H1 (cell line): ENCODE data around the gene CHRNA10. TPM values are rescaled to one million over a fixed set of nuclear protein-coding genes. Genes with fewer than 3 reads are reported as not detected.

Source experiments
- CTCF ChIA-PET: fragments of 300-600 bp; sonication (Branson Sonifier 250); formaldehyde crosslinking; loops from one replicate; lab custom pipeline; 2021; ENCODE audit not compliant: partially characterized antibody; lab: Charles Lee
- POLR2A ChIA-PET: fragments of 300-600 bp; sonication (Branson Sonifier 250); formaldehyde crosslinking; loops from one replicate; lab custom pipeline; 2021; ENCODE audit warnings: inconsistent platforms; ENCODE audit not compliant: partially characterized antibody; lab: Charles Lee
- DNase-seq, 2 experiments: peaks; one replicate each; pipeline versions ENCODE4 v3.0.0 to v3.0.0-alpha.2; 2010 to 2022; ENCODE audit warnings: low spot score in 2 of 2, low read depth in 1 of 2, mixed read lengths in 1 of 2
- FAIRE-seq: peaks from 2 replicates; lab custom pipeline; 2011; peaks lifted over from hg19 to GRCh38; lab: Jason Lieb, UNC
- H2AFZ ChIP-seq: 2 replicates; pipeline ENCODE4 v1.8.1; 2012; ENCODE audit warnings: low read length, inconsistent platforms
- H2AK5ac ChIP-seq: 2 replicates; pipeline ENCODE4 v1.6.1; 2013; ENCODE audit warnings: low read depth, low read length
- H2BK120ac ChIP-seq: replicated peaks from 2 replicates; pipeline ENCODE3; 2013; ENCODE audit warnings: low read depth, low read length, inconsistent platforms
- H2BK12ac ChIP-seq: 2 replicates; pipeline ENCODE4 v1.6.1; 2013; ENCODE audit warnings: low read depth, low read length
- H2BK15ac ChIP-seq: 2 replicates; pipeline ENCODE4 v1.6.1; 2013; ENCODE audit warnings: low read length
- H2BK20ac ChIP-seq: 2 replicates; pipeline ENCODE4 v1.6.1; 2013; ENCODE audit warnings: low read length
- H2BK5ac ChIP-seq: 2 replicates; pipeline ENCODE4 v1.6.1; 2013; ENCODE audit warnings: low read depth, low read length
- H3K14ac ChIP-seq: 2 replicates; pipeline ENCODE4 v1.6.1; 2013; ENCODE audit warnings: inconsistent platforms; ENCODE audit not compliant: insufficient read length
- H3K18ac ChIP-seq: 2 replicates; pipeline ENCODE4 v1.6.1; 2013; ENCODE audit warnings: low read length; ENCODE audit errors: extremely low read depth
- H3K23ac ChIP-seq: 2 replicates; pipeline ENCODE4 v1.6.1; 2013; ENCODE audit warnings: inconsistent platforms; ENCODE audit not compliant: insufficient read length
- H3K23me2 ChIP-seq: 2 replicates; pipeline ENCODE4 v1.6.1; 2013; ENCODE audit warnings: low read depth, low read length
- H3K27ac ChIP-seq: 2 replicates; pipeline ENCODE4 v1.6.1; 2011; ENCODE audit warnings: low read depth, low read length, inconsistent platforms
- H3K27me3 ChIP-seq, 4 experiments: replicated peaks in 1 of 4; 1 replicate in 1 of 4; 2 replicates in 3 of 4; pipeline versions ENCODE4 v1.6.1 to v1.8.1; 2011 to 2013; ENCODE audit warnings: low read length in 3 of 4, mild to moderate bottlenecking in 3 of 4, inconsistent platforms in 2 of 4, mixed read lengths in 2 of 4, moderate library complexity in 1 of 4; ENCODE audit not compliant: control insufficient read depth in 3 of 4, insufficient read depth in 3 of 4; ENCODE audit errors: extremely low read depth in 1 of 4
- H3K36me3 ChIP-seq, 4 experiments: 2 replicates each; pipeline versions ENCODE4 v1.6.1 to v1.8.1; 2011 to 2013; ENCODE audit warnings: mild to moderate bottlenecking in 4 of 4, low read length in 3 of 4, moderate library complexity in 2 of 4, control low read depth in 1 of 4, inconsistent platforms in 1 of 4; ENCODE audit not compliant: insufficient read depth in 4 of 4, control insufficient read depth in 2 of 4
- H3K4ac ChIP-seq: replicated peaks from 2 replicates; pipeline ENCODE3; 2013; ENCODE audit warnings: low read length, low read depth, mixed read lengths, inconsistent platforms; ENCODE audit not compliant: insufficient read length
- H3K4me1 ChIP-seq, 4 experiments: replicated peaks in 1 of 4; 1 replicate in 1 of 4; 2 replicates in 3 of 4; pipeline versions ENCODE4 v1.6.1 to v1.8.1; 2011 to 2013; ENCODE audit warnings: low read length in 3 of 4, inconsistent platforms in 2 of 4, mixed read lengths in 1 of 4; ENCODE audit not compliant: insufficient read depth in 4 of 4, control insufficient read depth in 3 of 4
- H3K4me2 ChIP-seq, 2 experiments: 2 replicates each; pipeline versions ENCODE4 v1.6.1 to v1.8.1; 2011 to 2013; ENCODE audit warnings: low read depth in 2 of 2, low read length in 2 of 2, control low read depth in 1 of 2, inconsistent platforms in 1 of 2, mild to moderate bottlenecking in 1 of 2; ENCODE audit not compliant: insufficient read depth in 1 of 2
- H3K4me3 ChIP-seq, 4 experiments: fragments of 200-600, 300-600 bp in 1 of 4; sonication (generic), shearing (Covaris generic), sonication (Bioruptor Twin) in 1 of 4; 2 replicates each; pipeline versions ENCODE4 v1.5.1 to v1.8.1; 2011 to 2016; ENCODE audit warnings: low read length in 4 of 4, low read depth in 3 of 4, control low read depth in 2 of 4, inconsistent platforms in 2 of 4, mild to moderate bottlenecking in 2 of 4, mixed read lengths in 1 of 4, moderate library complexity in 1 of 4; ENCODE audit not compliant: insufficient read depth in 2 of 4; ENCODE audit errors: extremely low read depth in 1 of 4
- H3K56ac ChIP-seq: replicated peaks from 2 replicates; pipeline ENCODE3; 2013; ENCODE audit warnings: low read depth, mild to moderate bottlenecking, mixed read lengths, low read length, inconsistent platforms; ENCODE audit not compliant: insufficient read length
- H3K79me1 ChIP-seq: 2 replicates; pipeline ENCODE4 v1.6.1; 2013; ENCODE audit warnings: low read depth, low read length, control low read depth
- H3K79me2 ChIP-seq, 2 experiments: 2 replicates each; pipeline versions ENCODE4 v1.6.1 to v1.8.1; 2012 to 2013; ENCODE audit warnings: low read length in 2 of 2, mild to moderate bottlenecking in 2 of 2, inconsistent platforms in 1 of 2; ENCODE audit not compliant: insufficient read depth in 2 of 2, control insufficient read depth in 1 of 2
- H3K9ac ChIP-seq, 4 experiments: replicated peaks in 1 of 4; 1 replicate in 1 of 4; 2 replicates in 3 of 4; pipeline versions ENCODE4 v1.6.1 to v1.8.1; 2011 to 2013; ENCODE audit warnings: low read depth in 3 of 4, low read length in 3 of 4, control low read depth in 2 of 4, mild to moderate bottlenecking in 2 of 4, moderate library complexity in 2 of 4, inconsistent platforms in 1 of 4; ENCODE audit errors: extremely low read depth in 1 of 4
- H3K9me3 ChIP-seq, 2 experiments: 2 replicates each; pipeline versions ENCODE4 v1.6.1 to v1.8.1; 2012 to 2013; ENCODE audit warnings: mild to moderate bottlenecking in 2 of 2, moderate library complexity in 2 of 2, control low read depth in 1 of 2, inconsistent platforms in 1 of 2, low read depth in 1 of 2, low read length in 1 of 2, mixed read lengths in 1 of 2; ENCODE audit not compliant: insufficient read depth in 2 of 2
- H4K20me1 ChIP-seq, 2 experiments: replicated peaks in 1 of 2; 2 replicates each; pipeline versions ENCODE3 to v1.8.1; 2011 to 2013; ENCODE audit warnings: inconsistent platforms in 2 of 2, low read length in 2 of 2, mild to moderate bottlenecking in 1 of 2; ENCODE audit not compliant: insufficient read depth in 2 of 2, control insufficient read depth in 1 of 2
- H4K5ac ChIP-seq: 2 replicates; pipeline ENCODE4 v1.6.1; 2013; ENCODE audit warnings: low read length, low read depth, mixed read lengths, inconsistent platforms; ENCODE audit not compliant: insufficient read length
- H4K8ac ChIP-seq: 2 replicates; pipeline ENCODE4 v1.8.0; 2013; ENCODE audit warnings: mild to moderate bottlenecking, moderate library complexity, low read length, inconsistent platforms; ENCODE audit not compliant: insufficient read depth; ENCODE audit errors: extremely low read depth
- H4K91ac ChIP-seq: replicated peaks from 2 replicates; pipeline ENCODE3; 2013; ENCODE audit warnings: low read length, mixed read lengths, inconsistent platforms; ENCODE audit not compliant: insufficient read length
- BRCA1 ChIP-seq: IDR thresholded peaks from 2 replicates; pipeline ENCODE4 v1.6.1; 2012; ENCODE audit warnings: low read depth, low read length, improper control_type of control experiment
- CHD1 ChIP-seq: IDR thresholded peaks from 2 replicates; pipeline ENCODE4 v1.6.1; 2012; ENCODE audit warnings: low read depth, low read length, improper control_type of control experiment
- EGR1 ChIP-seq: IDR thresholded peaks from 2 replicates; pipeline ENCODE4 v1.6.1; 2011; ENCODE audit warnings: low read depth, low read length, borderline replicate concordance
- HDAC2 ChIP-seq, 2 experiments: fragments of 300-600 bp in 1 of 2; sonication (generic) in 1 of 2; IDR thresholded peaks; 2 replicates each; pipeline ENCODE4 v1.6.1; 2011 to 2012; ENCODE audit warnings: low read depth in 2 of 2, low read length in 2 of 2, mild to moderate bottlenecking in 2 of 2, moderate library complexity in 2 of 2, borderline replicate concordance in 1 of 2, inconsistent platforms in 1 of 2
- JUN ChIP-seq: IDR thresholded peaks from 2 replicates; pipeline ENCODE4 v1.6.1; 2011; ENCODE audit warnings: low read depth, mild to moderate bottlenecking, improper control_type of control experiment, low read length
- JUND ChIP-seq: IDR thresholded peaks from 2 replicates; pipeline ENCODE4 v1.6.1; 2011; ENCODE audit warnings: mild to moderate bottlenecking, improper control_type of control experiment, low read length
- POLR2AphosphoS5 ChIP-seq: IDR thresholded peaks from 2 replicates; pipeline ENCODE4 v1.6.1; 2011; ENCODE audit warnings: low read depth, low read length
- POU5F1 ChIP-seq: IDR thresholded peaks from 2 replicates; pipeline ENCODE4 v1.6.1; 2011; ENCODE audit warnings: low read depth, mild to moderate bottlenecking, low read length, moderate library complexity
- RBBP5 ChIP-seq: IDR thresholded peaks from 2 replicates; pipeline ENCODE4 v1.7.1; 2012; ENCODE audit warnings: low read depth, mild to moderate bottlenecking, inconsistent platforms, low read length, moderate library complexity, borderline replicate concordance
- SP1 ChIP-seq: IDR thresholded peaks from 2 replicates; pipeline ENCODE4 v1.6.1; 2011; ENCODE audit warnings: low read depth, low read length
- SP2 ChIP-seq: IDR thresholded peaks from 2 replicates; pipeline ENCODE4 v1.6.1; 2012; ENCODE audit warnings: mild to moderate bottlenecking, low read length, inconsistent platforms
- TCF12 ChIP-seq: IDR thresholded peaks from 2 replicates; pipeline ENCODE4 v1.6.1; 2011; ENCODE audit warnings: low read depth, mild to moderate bottlenecking, low read length
- TEAD4 ChIP-seq: IDR thresholded peaks from 2 replicates; pipeline ENCODE4 v1.6.1; 2012; ENCODE audit warnings: low read depth, low read length, inconsistent platforms, mixed read lengths
- ZNF274 ChIP-seq: IDR thresholded peaks from 2 replicates; pipeline ENCODE4 v1.7.0; 2012; ENCODE audit warnings: low read length, borderline replicate concordance; ENCODE audit errors: extremely low read depth
- WGBS, 2 experiments: shearing (Covaris generic) in 1 of 2; methylation state at CpG; one replicate each; pipeline versions ENCODE4 v1.1.6 to v1.1.7; 2013 to 2015; ENCODE audit warnings: low lambda C conversion rate in 2 of 2, mixed read lengths in 2 of 2, inconsistent platforms in 1 of 2, low coverage in 1 of 2, missing lambda C conversion rate in 1 of 2; ENCODE audit not compliant: insufficient replicate concordance in 2 of 2, insufficient coverage in 1 of 2, insufficient read length in 1 of 2; ENCODE audit errors: extremely low coverage in 1 of 2, missing lambda C conversion rate in 1 of 2; 5-methylcytosine and 5-hydroxymethylcytosine counted together
- polyA plus RNA-seq, 7 experiments: library from polyadenylated mRNA; depleted of rRNA in 3 of 7; stranded (reverse) in 5 of 7; unstranded in 2 of 7; fragments of >200 nt in 5 of 7; fragments of 200-250 nt in 2 of 7; gene quantifications; 1 replicate in 5 of 7; 2 replicates in 1 of 7; 4 replicates in 1 of 7; pipeline versions ENCODE4 v1.2.1 to v1.2.3, GENCODE V29; 2011 to 2013; ENCODE audit warnings: missing spikeins in 2 of 7, mixed read lengths in 2 of 7
- total RNA-seq: library from RNA; stranded (reverse); fragmentation: NEBNext Ultra II Directional; extraction: Animal tissue kit (Norgen Biotek cat#: 25700); gene quantifications from 2 replicates; pipeline ENCODE4 v1.2.1, GENCODE V29; 2021

CHRNA10 gene
- total and polyA plus RNA-seq, 2 of the 8 experiments (the other 6 are each of a cell fraction or from before 2014, with no cell fraction given): 0.68 to 1.3 TPM

- no peak overlapping the region for H3K4me3 ChIP-seq
- FAIRE-seq (no peak), DNase-seq (no peak)
- H2BK15ac ChIP-seq: no peak overlapping the region
- H3K79me1 ChIP-seq: no peaks in the 10 kb centered on the region
- no peaks in the 10 kb centered on the region for H3K9me3 ChIP-seq
- no peak overlapping the region for H4K8ac ChIP-seq
- H2AK5ac ChIP-seq: no peak overlapping the region
- no peak overlapping the region for H2BK120ac ChIP-seq
- ChIA-PET CTCF (interaction anchor here (0.6 to 7.0 kb wide), 3 partner anchors 9 to 49 kb away, joined by 3 to 33 read pairs (median 4); no protein-coding TSS in a partner anchor), POLR2A (interaction anchor here (0.8 kb wide), 1 partner anchor 17 kb away, joined by 3 read pairs; no protein-coding TSS in a partner anchor)
- no peaks in the 10 kb centered on the region for H3K36me3 ChIP-seq
- no peak overlapping the region for H3K4ac ChIP-seq
- no peak overlapping the region for H2AFZ ChIP-seq
- H3K4me2 ChIP-seq: no peak overlapping the region
- no peak overlapping the region for H4K91ac ChIP-seq
- H3K56ac ChIP-seq: no peak overlapping the region
- WGBS, 2 experiments: 73% methylated on average over 8 of the region's 8 CpGs; no CpG with 5 or more reads in 1 of the 2 experiments
- H3K4me1 ChIP-seq: no peaks in the 10 kb centered on the region
- H3K23ac ChIP-seq: no peak overlapping the region
- H3K18ac ChIP-seq: no peak overlapping the region
- H2BK20ac ChIP-seq: no peak overlapping the region
- no peak overlapping the region for H2BK12ac ChIP-seq
- H3K79me2 ChIP-seq: no peaks in the 10 kb centered on the region
- H3K14ac ChIP-seq: no peak overlapping the region
- no peaks in the 10 kb centered on the region for H3K23me2 ChIP-seq
- H2BK5ac ChIP-seq: no peak overlapping the region
- no peak overlapping the region for H3K9ac ChIP-seq
- no peaks in the 10 kb centered on the region for H3K27me3 ChIP-seq
- H4K20me1 ChIP-seq: no peaks in the 10 kb centered on the region
- H4K5ac ChIP-seq: no peak overlapping the region
- H3K27ac ChIP-seq: no peak overlapping the region
- TF ChIP-seq JUN (no peak), EGR1 (no peak), CHD1 (no peak), JUND (no peak), HDAC2 (IDR thresholded peaks at IDR 0.05; ENCODE audit: borderline replicate concordance in 1 of 2, low read depth in 2 of 2, low read length in 2 of 2) (no peak), BRCA1 (no peak), RBBP5 (no peak), TEAD4 (no peak), POLR2AphosphoS5 (no peak), POU5F1 (no peak), SP1 (no peak), ZNF274 (no peak), TCF12 (no peak), SP2 (no peak)
Observed at GRCh38 chr11:3623767-3624458, 47.3 kb downstream of the CHRNA10 start.
